Activated effector memory CD4-positive, alpha-beta T cell treated with anti-CD3 and anti-CD28 coated beads, Interleukin-2, amount 50 U/mL, for 16 hours (primary cell): ENCODE data around the gene RAB6A.

Experiments
- DNase-seq: peaks from one replicate; pipeline ENCODE4 v3.0.0-alpha.2; 2020

RAB6A gene

GRCh38 chr11:73652046-73652730 is 108.7 kb downstream of the RAB6A start:
- DNase-seq, result no peak

- DNase-seq, result no peak
Observed at GRCh38 chr11:73651661-73652045, 109.2 kb downstream of the RAB6A start.

GRCh38 chr11:73651252-73651651 is 109.6 kb downstream of the RAB6A start:
- no peak for DNase-seq

GRCh38 chr11:73650400-73650799 is 110.5 kb downstream of the RAB6A start:
- DNase-seq, result no peak

- DNase-seq, result no peak
Observed at GRCh38 chr11:73649206-73649605, 111.7 kb downstream of the RAB6A start.

GRCh38 chr11:73648571-73649046 is 112.3 kb downstream of the RAB6A start:
- no peak for DNase-seq

- DNase-seq, result no peak
Observed at GRCh38 chr11:73648121-73648520, 112.8 kb downstream of the RAB6A start.

GRCh38 chr11:73647459-73648100 is 113.3 kb downstream of the RAB6A start:
- peak; percentile 96 for DNase-seq

- no peak for DNase-seq
Observed at GRCh38 chr11:73645972-73646631, 114.8 kb downstream of the RAB6A start, which contains the start of gene PLEKHB1. PLEKHB1 (plus strand) TSS chr11:73646581; CDS start chr11:73646609, 28 bp downstream.

GRCh38 chr11:73645121-73645969 is 115.5 kb downstream of the RAB6A start:
- no peak for DNase-seq

GRCh38 chr11:73641668-73642067 is 119.2 kb downstream of the RAB6A start:
- DNase-seq, result no peak

GRCh38 chr11:73640592-73640991 is 120.3 kb downstream of the RAB6A start:
- no peak for DNase-seq

- DNase-seq, result no peak
Observed at GRCh38 chr11:73637012-73637411, 123.9 kb downstream of the RAB6A start.

GRCh38 chr11:73636249-73636648 is 124.6 kb downstream of the RAB6A start:
- no peak for DNase-seq

- DNase-seq, result no peak
Observed at GRCh38 chr11:73635721-73636120, 125.2 kb downstream of the RAB6A start.

- DNase-seq, result no peak
Observed at GRCh38 chr11:73633999-73634398, 126.9 kb downstream of the RAB6A start.

- DNase-seq, result no peak
Observed at GRCh38 chr11:73632996-73633395, 127.9 kb downstream of the RAB6A start.

GRCh38 chr11:73629907-73630306 is 131.0 kb downstream of the RAB6A start:
- DNase-seq, result no peak

GRCh38 chr11:73625696-73626318 is 135.1 kb downstream of the RAB6A start:
- peak; percentile 87 for DNase-seq
